Keratinocyte (primary cell): ENCODE data around the gene ASIC2. TPM values are rescaled to one million over a fixed set of nuclear protein-coding genes. Genes with fewer than 3 reads are reported as not detected.

ENCODE experiments used
- DNase-seq: peaks from one replicate; pipeline ENCODE4 v3.0.0-alpha.2; 2011; ENCODE audit warnings: low read depth, missing footprints, low spot score
- FAIRE-seq: peaks from 2 replicates; lab custom pipeline; 2011; peaks lifted over from hg19 to GRCh38; lab: Jason Lieb, UNC
- H2AFZ ChIP-seq: 2 replicates; pipeline ENCODE4 v1.6.0; 2012; ENCODE audit warnings: low read length, control low read depth, inconsistent platforms; ENCODE audit not compliant: control insufficient read depth
- H3K27ac ChIP-seq: 2 replicates; pipeline ENCODE4 v1.5.1; 2011; ENCODE audit warnings: low read length; ENCODE audit not compliant: control insufficient read depth, insufficient read depth
- H3K27me3 ChIP-seq: 3 replicates; pipeline ENCODE4 v1.6.0; 2011; ENCODE audit warnings: low read length; ENCODE audit not compliant: control insufficient read depth, insufficient read depth; ENCODE audit errors: extremely low read depth
- H3K36me3 ChIP-seq, 2 experiments: 2 replicates in 1 of 2; 3 replicates in 1 of 2; pipeline ENCODE4 v1.5.1; 2011; ENCODE audit warnings: low read length in 2 of 2, mild to moderate bottlenecking in 1 of 2; ENCODE audit not compliant: control insufficient read depth in 2 of 2, insufficient read depth in 2 of 2; ENCODE audit errors: extremely low read depth in 1 of 2
- H3K4me1 ChIP-seq: 3 replicates; pipeline ENCODE4 v1.5.1; 2011; ENCODE audit warnings: low read length; ENCODE audit not compliant: control insufficient read depth, insufficient read depth; ENCODE audit errors: extremely low read depth
- H3K4me2 ChIP-seq: 3 replicates; pipeline ENCODE4 v1.6.0; 2011; ENCODE audit warnings: low read depth, low read length; ENCODE audit not compliant: control insufficient read depth, insufficient read depth; ENCODE audit errors: extremely low read depth
- H3K4me3 ChIP-seq, 3 experiments: fragments of 200-600 bp in 1 of 3; sonication (generic) in 1 of 3; 2 replicates in 2 of 3; 3 replicates in 1 of 3; pipeline ENCODE4 v1.5.1; 2011 to 2016; ENCODE audit warnings: low read length in 3 of 3, mild to moderate bottlenecking in 3 of 3, control low read depth in 2 of 3, inconsistent platforms in 1 of 3, low read depth in 1 of 3, mixed read lengths in 1 of 3, mixed run types in 1 of 3, moderate library complexity in 1 of 3; ENCODE audit not compliant: control insufficient read depth in 2 of 3, insufficient read depth in 2 of 3; ENCODE audit errors: extremely low read depth in 1 of 3
- H3K79me2 ChIP-seq: 2 replicates; pipeline ENCODE4 v1.6.0; 2012; ENCODE audit warnings: low read length; ENCODE audit not compliant: control insufficient read depth, insufficient read depth
- H3K9ac ChIP-seq: 3 replicates; pipeline ENCODE4 v1.6.0; 2011; ENCODE audit warnings: low read length; ENCODE audit not compliant: control insufficient read depth, insufficient read depth; ENCODE audit errors: extremely low read depth
- H3K9me1 ChIP-seq: 3 replicates; pipeline ENCODE4 v1.6.0; 2011; ENCODE audit warnings: low read length; ENCODE audit not compliant: control insufficient read depth, insufficient read depth; ENCODE audit errors: extremely low read depth
- H3K9me3 ChIP-seq: 2 replicates; pipeline ENCODE4 v1.5.1; 2012; ENCODE audit warnings: low read depth, low read length; ENCODE audit not compliant: control insufficient read depth
- H4K20me1 ChIP-seq: 3 replicates; pipeline ENCODE4 v1.6.0; 2011; ENCODE audit warnings: low read length; ENCODE audit not compliant: control insufficient read depth, insufficient read depth; ENCODE audit errors: extremely low read depth
- EZH2 ChIP-seq: IDR thresholded peaks from one replicate; pipeline ENCODE4 v1.6.1; 2012; ENCODE audit warnings: inconsistent platforms, mild to moderate bottlenecking, low read length, moderate library complexity
- dilution Hi-C: fragments of 300-500 bp; cut with MboI; formaldehyde crosslinking; loops from one replicate; pipeline ENCODE4 v1.7.0; 2020; ENCODE audit warnings: low sequenced_read_pairs; ENCODE audit not compliant: extremely low pct_ligation_motif_present
- polyA plus RNA-seq, 5 experiments: library from polyadenylated mRNA; depleted of rRNA in 3 of 5; stranded (reverse) in 3 of 5; stranded (forward) in 1 of 5; unstranded in 1 of 5; fragments of >200 nt; gene quantifications; 1 replicate in 1 of 5; 2 replicates in 3 of 5; 3 replicates in 1 of 5; pipeline versions ENCODE4 v1.2.1 to v1.2.3, GENCODE V29; 2011 to 2012; ENCODE audit warnings: missing spikeins in 2 of 5, low read depth in 1 of 5, low replicate concordance in 1 of 5
- TF ChIP-seq, protein P1 (sequence below), 3 experiments: IDR thresholded peaks in 1 of 3; conservative IDR thresholded peaks in 1 of 3; optimal IDR thresholded peaks in 1 of 3; 2 replicates in 2 of 3; 3 replicates in 1 of 3; pipeline versions ENCODE3 to v1.5.1; 2011; ENCODE audit warnings: low read length in 3 of 3, mild to moderate bottlenecking in 3 of 3, moderate library complexity in 2 of 3, control low read depth in 1 of 3, inconsistent platforms in 1 of 3; ENCODE audit not compliant: insufficient read depth in 2 of 3; ENCODE audit errors: extremely low read depth in 1 of 3

Gene ASIC2
- polyA plus RNA-seq, 1 donor (not counting 4 experiments of a cell fraction or from before 2014, with no cell fraction given) = not detected

DNA sequence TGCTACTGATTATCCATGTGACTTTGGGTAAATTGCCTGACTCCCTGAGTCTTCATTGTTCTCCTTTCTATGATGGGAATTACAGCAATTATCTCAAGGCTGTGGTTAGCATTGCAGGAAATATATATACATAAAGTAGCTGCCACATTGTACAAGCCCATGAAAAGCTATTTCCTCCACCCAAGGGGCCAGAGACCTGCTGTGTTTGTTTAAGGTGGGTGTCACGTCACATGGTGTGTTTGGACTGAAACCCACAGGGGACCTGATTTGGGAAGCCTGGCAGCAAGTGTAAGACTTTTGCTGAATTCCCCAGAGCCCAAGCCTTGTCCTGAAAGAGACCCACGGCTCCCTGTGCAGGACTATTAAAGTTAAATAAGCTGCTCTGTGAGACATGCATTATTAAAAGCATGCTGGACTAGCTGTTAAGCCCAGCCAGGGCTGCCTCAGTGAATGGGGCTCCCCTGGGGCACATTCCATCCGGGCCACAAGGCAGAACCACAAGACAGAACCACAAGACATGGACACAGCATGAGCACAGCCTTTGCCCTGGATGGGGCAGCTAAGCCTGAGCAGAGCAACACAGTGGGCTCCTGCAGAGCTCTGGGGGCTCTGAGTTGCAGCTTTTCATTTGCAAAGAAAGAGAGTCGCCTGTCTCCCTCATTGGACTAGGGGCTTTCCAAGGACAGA lies 152.5 kb downstream of the ASIC2 start:
- H2AFZ ChIP-seq = no peak overlapping the region
- dilution Hi-C loops = no loop called here
- no peak overlapping the region for H3K27ac ChIP-seq
- no peaks in the 10 kb centered on the region for H3K4me1 ChIP-seq
- no peak overlapping the region for H3K4me2 ChIP-seq
- peaks cover 2% of the 10 kb centered on the region for H3K27me3 ChIP-seq
- H3K36me3 ChIP-seq = no peaks in the 10 kb centered on the region
- no peaks in the 10 kb centered on the region for H3K9me1 ChIP-seq
- H3K4me3 ChIP-seq = no peak overlapping the region
- no peaks in the 10 kb centered on the region for H3K79me2 ChIP-seq
- no peaks in the 10 kb centered on the region for H4K20me1 ChIP-seq
- FAIRE-seq (no peak), DNase-seq (no peak)
- TF ChIP-seq, protein P1, sequence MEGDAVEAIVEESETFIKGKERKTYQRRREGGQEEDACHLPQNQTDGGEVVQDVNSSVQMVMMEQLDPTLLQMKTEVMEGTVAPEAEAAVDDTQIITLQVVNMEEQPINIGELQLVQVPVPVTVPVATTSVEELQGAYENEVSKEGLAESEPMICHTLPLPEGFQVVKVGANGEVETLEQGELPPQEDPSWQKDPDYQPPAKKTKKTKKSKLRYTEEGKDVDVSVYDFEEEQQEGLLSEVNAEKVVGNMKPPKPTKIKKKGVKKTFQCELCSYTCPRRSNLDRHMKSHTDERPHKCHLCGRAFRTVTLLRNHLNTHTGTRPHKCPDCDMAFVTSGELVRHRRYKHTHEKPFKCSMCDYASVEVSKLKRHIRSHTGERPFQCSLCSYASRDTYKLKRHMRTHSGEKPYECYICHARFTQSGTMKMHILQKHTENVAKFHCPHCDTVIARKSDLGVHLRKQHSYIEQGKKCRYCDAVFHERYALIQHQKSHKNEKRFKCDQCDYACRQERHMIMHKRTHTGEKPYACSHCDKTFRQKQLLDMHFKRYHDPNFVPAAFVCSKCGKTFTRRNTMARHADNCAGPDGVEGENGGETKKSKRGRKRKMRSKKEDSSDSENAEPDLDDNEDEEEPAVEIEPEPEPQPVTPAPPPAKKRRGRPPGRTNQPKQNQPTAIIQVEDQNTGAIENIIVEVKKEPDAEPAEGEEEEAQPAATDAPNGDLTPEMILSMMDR (optimal IDR thresholded peaks at IDR 0.05 in 1 of 3, IDR thresholded peaks at IDR 0.05 in 1 of 3, conservative IDR thresholded peaks at IDR 0.05 in 1 of 3; ENCODE audit: extremely low read depth in 1 of 3, insufficient read depth in 2 of 3, low read length in 3 of 3) = no peak
- TF ChIP-seq EZH2 = no peak
- no peak overlapping the region for H3K9ac ChIP-seq
- H3K9me3 ChIP-seq = no peaks in the 10 kb centered on the region

DNA sequence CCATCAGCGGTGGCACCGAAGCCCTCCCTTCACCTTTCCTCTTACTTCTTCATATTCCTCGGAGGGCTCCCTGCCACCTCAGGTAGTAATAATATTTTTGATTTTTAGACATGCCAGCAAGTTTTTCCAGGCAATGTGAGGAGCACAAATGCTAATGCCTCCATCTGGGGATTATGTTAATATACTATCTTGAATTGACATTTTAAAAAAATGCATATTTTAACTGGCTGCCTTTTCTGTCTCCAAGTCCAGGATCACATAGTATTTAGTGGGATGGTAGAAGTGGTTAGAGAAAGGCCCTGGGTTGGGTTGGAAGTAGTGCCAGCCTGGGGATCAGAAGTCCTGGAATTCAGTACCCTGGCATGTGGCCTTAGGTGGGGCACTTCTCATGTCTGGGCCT lies 154.5 kb downstream of the ASIC2 start:
- Histone ChIP-seq H3K4me1 (no peaks in the 10 kb centered on the region), H2AFZ (no peak overlapping the region), H3K79me2 (no peaks in the 10 kb centered on the region), H3K36me3 (no peaks in the 10 kb centered on the region), H3K9ac (no peak overlapping the region), H3K4me3 (no peak overlapping the region), H3K9me3 (no peaks in the 10 kb centered on the region), H3K9me1 (no peaks in the 10 kb centered on the region), H3K4me2 (no peak overlapping the region), H3K27ac (no peak overlapping the region), H3K27me3 (peaks cover 8% of the 10 kb centered on the region), H4K20me1 (no peaks in the 10 kb centered on the region)
- dilution Hi-C loops = no loop called here
- TF ChIP-seq EZH2 = no peak
- TF ChIP-seq, protein P1 (optimal IDR thresholded peaks at IDR 0.05 in 1 of 3, IDR thresholded peaks at IDR 0.05 in 1 of 3, conservative IDR thresholded peaks at IDR 0.05 in 1 of 3; ENCODE audit: extremely low read depth in 1 of 3, insufficient read depth in 2 of 3, low read length in 3 of 3) = no peak
- no peak for FAIRE-seq
- no peak for DNase-seq
